H1 (cell line): ENCODE data around the gene KRTAP3-2. TPM values are rescaled to one million over a fixed set of nuclear protein-coding genes. Genes with fewer than 3 reads are reported as not detected.

Experiments used
- BACH1 ChIP-seq: IDR thresholded peaks from 2 replicates; pipeline ENCODE4 v1.6.1; 2012; ENCODE audit warnings: low read length, improper control_type of control experiment
- BCL11A ChIP-seq, 2 experiments: IDR thresholded peaks; one replicate each; pipeline ENCODE4 v1.6.1; 2011; ENCODE audit warnings: low read depth in 2 of 2, low read length in 2 of 2, mild to moderate bottlenecking in 2 of 2
- BRCA1 ChIP-seq: IDR thresholded peaks from 2 replicates; pipeline ENCODE4 v1.6.1; 2012; ENCODE audit warnings: low read depth, low read length, improper control_type of control experiment
- CBX8 ChIP-seq: fragments of 300-800, 300-1000 bp; sonication (generic); IDR thresholded peaks from 2 replicates; pipeline ENCODE4 v1.7.1; 2016; ENCODE audit warnings: low read depth, low read length, borderline replicate concordance
- JUND ChIP-seq: IDR thresholded peaks from 2 replicates; pipeline ENCODE4 v1.6.1; 2011; ENCODE audit warnings: mild to moderate bottlenecking, improper control_type of control experiment, low read length
- POU5F1 ChIP-seq: IDR thresholded peaks from 2 replicates; pipeline ENCODE4 v1.6.1; 2011; ENCODE audit warnings: low read depth, mild to moderate bottlenecking, low read length, moderate library complexity
- TEAD4 ChIP-seq: IDR thresholded peaks from 2 replicates; pipeline ENCODE4 v1.6.1; 2012; ENCODE audit warnings: low read depth, low read length, inconsistent platforms, mixed read lengths
- YY1 ChIP-seq: IDR thresholded peaks from 2 replicates; pipeline ENCODE4 v1.6.1; 2011; ENCODE audit warnings: low read depth, mild to moderate bottlenecking, low read length
- polyA plus RNA-seq, 7 experiments: library from polyadenylated mRNA; depleted of rRNA in 3 of 7; stranded (reverse) in 5 of 7; unstranded in 2 of 7; fragments of >200 nt in 5 of 7; fragments of 200-250 nt in 2 of 7; gene quantifications; 1 replicate in 5 of 7; 2 replicates in 1 of 7; 4 replicates in 1 of 7; pipeline versions ENCODE4 v1.2.1 to v1.2.3, GENCODE V29; 2011 to 2013; ENCODE audit warnings: missing spikeins in 2 of 7, mixed read lengths in 2 of 7
- total RNA-seq: library from RNA; stranded (reverse); fragmentation: NEBNext Ultra II Directional; extraction: Animal tissue kit (Norgen Biotek cat#: 25700); gene quantifications from 2 replicates; pipeline ENCODE4 v1.2.1, GENCODE V29; 2021
- TF ChIP-seq, protein P1 (sequence below): IDR thresholded peaks from 2 replicates; pipeline ENCODE4 v1.6.1; 2012; ENCODE audit warnings: inconsistent platforms

KRTAP3-2 gene
- total and polyA plus RNA-seq, 2 of the 8 experiments (the other 6 are each of a cell fraction or from before 2014, with no cell fraction given), result not detected

- TF ChIP-seq CBX8 (no peak), BACH1 (no peak), JUND (no peak), TEAD4 (no peak), YY1 (no peak), BCL11A (IDR thresholded peaks at IDR 0.05; ENCODE audit: low read depth in 2 of 2, low read length in 2 of 2) (no peak), BRCA1 (no peak), POU5F1 (no peak)
- TF ChIP-seq, protein P1, sequence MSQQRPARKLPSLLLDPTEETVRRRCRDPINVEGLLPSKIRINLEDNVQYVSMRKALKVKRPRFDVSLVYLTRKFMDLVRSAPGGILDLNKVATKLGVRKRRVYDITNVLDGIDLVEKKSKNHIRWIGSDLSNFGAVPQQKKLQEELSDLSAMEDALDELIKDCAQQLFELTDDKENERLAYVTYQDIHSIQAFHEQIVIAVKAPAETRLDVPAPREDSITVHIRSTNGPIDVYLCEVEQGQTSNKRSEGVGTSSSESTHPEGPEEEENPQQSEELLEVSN, result no peak
These were observed 43.1 kb downstream of the KRTAP3-2 start (continued) for GRCh38 chr17:40956401-40957254.
